ENCODE measurements around the gene SSH2. TPM values are rescaled to one million over a fixed set of nuclear protein-coding genes. Genes with fewer than 3 reads are reported as not detected.
"Not testable (repeated sequence)": the region's sequence is repeated elsewhere in the genome, so short reads cannot be mapped to it uniquely, and the experiment has no call there.

Gene SSH2
- total RNA-seq, 4 donors from 2014 or later: 30.2 to 38.6 (median 35.5) TPM

DNA sequence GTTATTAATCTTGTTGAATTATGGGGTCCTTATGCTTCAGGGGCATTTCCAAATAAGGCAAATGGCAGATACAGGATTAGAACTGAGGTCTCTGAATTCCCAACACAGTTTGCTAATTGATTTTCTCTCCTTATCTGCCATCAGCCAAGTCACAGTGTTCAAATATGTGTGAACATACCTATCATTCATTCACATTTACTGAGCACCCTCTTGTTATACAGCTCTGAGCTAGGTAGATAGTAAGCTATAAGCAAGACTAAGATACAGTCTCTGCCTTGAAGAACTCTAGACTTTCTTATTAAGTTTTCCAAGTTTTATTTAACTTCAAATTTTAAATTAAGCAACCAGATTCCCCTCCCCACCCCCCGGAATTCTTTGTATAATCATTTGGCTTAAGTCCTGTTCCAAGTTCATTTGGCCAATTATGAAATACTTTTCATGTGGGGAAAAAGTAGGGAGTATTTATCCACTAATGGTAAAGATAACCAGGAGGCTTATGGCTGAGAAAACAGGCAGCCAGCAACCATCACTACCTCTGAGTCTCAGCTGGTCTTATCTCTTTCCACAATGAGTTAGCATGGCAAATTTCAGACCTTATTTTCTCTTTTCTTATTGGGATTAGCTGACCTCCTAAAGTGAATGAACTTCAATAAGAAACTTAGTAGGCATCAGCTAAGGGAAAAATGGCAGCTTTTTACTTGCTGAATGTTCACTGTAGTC is 275.9 kb downstream of the SSH2 start:
- H3K27ac ChIP-seq: peak overlapping the region in 1 of 3 donors; percentile 14
- H3K4me3 ChIP-seq (replicated peaks in 1 of 3): no peak overlapping the region
- TF ChIP-seq POLR2A (IDR thresholded peaks at IDR 0.05) (no peak), CTCF (IDR thresholded peaks at IDR 0.05) (no peak)
- H3K9me3 ChIP-seq: no peaks in the 10 kb centered on the region
- no peak for DNase-seq
- H3K27me3 ChIP-seq: no peaks in the 10 kb centered on the region
- H3K4me1 ChIP-seq: peaks cover 10 to 25% of the 10 kb centered on the region in 2 donors
- peaks cover 0 to 7% of the 10 kb centered on the region in 2 donors for H3K36me3 ChIP-seq
- 85 to 89% methylated on average over 1 of the region's 1 CpG for WGBS, 2 donors
- intact Hi-C loops (cut with DNase I): no loop called here

DNA sequence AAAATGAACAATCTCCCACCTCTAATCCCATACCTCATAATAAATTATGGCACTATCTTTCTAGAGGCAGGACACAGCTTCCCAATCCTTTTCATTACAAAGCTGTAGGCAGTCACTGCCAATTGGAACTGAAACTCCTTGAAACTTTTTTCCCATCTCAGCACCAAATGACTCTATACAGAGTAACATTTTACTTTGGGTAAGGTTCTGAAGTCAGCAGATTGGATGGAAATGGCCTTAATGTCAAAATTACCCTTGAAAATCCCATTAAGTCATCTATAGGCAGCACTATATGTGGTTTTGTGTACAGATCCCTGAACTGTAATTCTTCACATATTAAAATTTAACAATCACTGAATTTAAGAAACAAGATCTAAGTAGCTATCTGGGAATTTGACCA is 277.1 kb downstream of the SSH2 start:
- H3K4me3 ChIP-seq (replicated peaks in 1 of 3): no peak overlapping the region
- H3K36me3 ChIP-seq: peaks cover 0 to 7% of the 10 kb centered on the region in 2 donors
- intact Hi-C loops (cut with DNase I): no loop called here
- no peak overlapping the region for H3K27ac ChIP-seq
- H3K27me3 ChIP-seq: no peaks in the 10 kb centered on the region
- H3K4me1 ChIP-seq: peaks cover 10 to 28% of the 10 kb centered on the region in 2 donors
- H3K9me3 ChIP-seq: no peaks in the 10 kb centered on the region
- TF ChIP-seq POLR2A (IDR thresholded peaks at IDR 0.05): no peak
- DNase-seq: no peak

DNA sequence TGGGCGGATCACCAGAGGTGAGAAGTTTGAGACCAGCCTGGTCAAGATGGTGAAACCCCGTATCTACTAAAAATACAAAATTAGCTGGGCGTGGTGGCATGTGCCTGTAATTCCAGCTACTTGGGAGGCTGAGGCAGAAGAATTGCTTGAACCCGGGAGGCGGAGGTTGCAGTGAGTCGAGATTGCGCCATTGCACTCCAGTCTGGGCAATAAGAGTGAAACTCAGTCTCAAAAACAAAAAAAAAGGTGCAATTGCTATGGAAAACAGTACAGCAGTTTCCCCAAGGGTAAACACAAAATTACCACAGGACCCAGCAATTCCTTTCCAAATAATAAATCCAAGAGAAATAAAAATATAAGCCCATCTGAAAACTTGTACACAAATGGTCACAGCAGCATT is 278.1 kb downstream of the SSH2 start:
- H3K9me3 ChIP-seq; intact Hi-C loops (cut with DNase I); DNase-seq; H3K27me3 ChIP-seq; H3K36me3 ChIP-seq; H3K4me3 ChIP-seq (replicated peaks in 1 of 3): not testable (repeated sequence)
- Histone ChIP-seq H3K27ac (peak overlapping the region; percentile 25 to 58 (median 48)), H3K4me1 (peaks cover 10 to 28% of the 10 kb centered on the region in 2 donors)
- 91 to 95% methylated on average over 7 of the region's 7 CpGs for WGBS, 2 donors

DNA sequence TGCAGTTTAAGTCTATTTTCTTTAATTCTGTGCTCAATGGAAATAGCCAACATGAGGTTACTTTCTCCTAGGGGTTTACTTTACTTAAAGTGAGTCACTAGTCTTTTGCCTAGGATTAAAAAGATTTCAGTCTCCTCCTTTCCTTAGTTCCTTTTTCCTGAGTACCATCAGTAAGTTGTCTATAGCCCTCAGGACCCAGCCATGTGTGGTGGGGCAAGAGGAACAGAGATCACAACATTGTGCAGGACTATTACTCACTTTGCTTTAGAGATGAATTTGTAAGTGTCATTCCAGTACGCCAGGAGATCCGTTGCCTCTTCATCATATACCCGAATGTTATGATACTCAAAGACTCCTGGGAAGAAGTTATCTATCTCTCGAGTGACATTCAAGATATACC is 279.6 kb downstream of the SSH2 start:
- H3K9me3 ChIP-seq: no peaks in the 10 kb centered on the region
- WGBS, 2 donors: 35 to 45% methylated on average over 4 of the region's 4 CpGs
- TF ChIP-seq POLR2A (IDR thresholded peaks at IDR 0.05) (no peak), CTCF (IDR thresholded peaks at IDR 0.05) (no peak)
- H3K27me3 ChIP-seq: no peaks in the 10 kb centered on the region
- intact Hi-C loops (cut with DNase I): no loop called here
- peaks cover 18 to 40% of the 10 kb centered on the region in 2 donors for H3K4me1 ChIP-seq
- no peak overlapping the region for H3K4me3 ChIP-seq (replicated peaks in 1 of 3)
- peak; percentile 67 to 75 for DNase-seq
- H3K36me3 ChIP-seq: no peaks in the 10 kb centered on the region
- H3K27ac ChIP-seq: peak overlapping the region; percentile 16 to 58 (median 48)

- Histone ChIP-seq H3K27me3 (no peaks in the 10 kb centered on the region), H3K36me3 (no peaks in the 10 kb centered on the region), H3K4me3 (replicated peaks in 1 of 3) (no peak overlapping the region), H3K27ac (peak overlapping the region; percentile 16 to 58 (median 48)), H3K9me3 (no peaks in the 10 kb centered on the region), H3K4me1 (peaks cover 26 to 50% of the 10 kb centered on the region in 2 donors)
- 92 to 96% methylated on average over 5 of the region's 5 CpGs for WGBS, 2 donors
- no peak for DNase-seq
- intact Hi-C loops (cut with DNase I): no loop called here
- no peak for TF ChIP-seq POLR2A (IDR thresholded peaks at IDR 0.05)
- no peak for TF ChIP-seq CTCF (IDR thresholded peaks at IDR 0.05)
Observed at GRCh38 chr17:29649359-29649758, 280.7 kb downstream of the SSH2 start.

DNA sequence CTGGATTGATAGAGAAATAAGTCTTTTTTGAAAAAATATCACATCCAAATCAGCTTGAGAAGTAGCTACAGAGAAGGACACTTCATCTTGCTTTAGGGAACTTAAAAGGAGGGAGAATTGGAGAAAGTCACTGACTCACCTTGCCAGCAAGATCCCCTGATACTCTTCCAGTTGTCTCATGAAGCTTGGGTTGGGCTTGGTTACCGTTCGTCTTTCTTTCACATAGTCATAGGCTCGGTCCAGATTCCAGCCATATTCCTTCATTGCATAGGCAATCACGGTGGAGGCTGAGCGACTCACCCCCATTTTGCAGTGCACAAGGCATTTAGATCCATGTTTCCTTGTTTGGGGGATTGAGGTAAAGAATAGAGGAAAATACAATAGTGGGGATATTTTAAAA is 282.0 kb downstream of the SSH2 start:
- Histone ChIP-seq H3K4me3 (replicated peaks in 1 of 3) (no peak overlapping the region), H3K9me3 (no peaks in the 10 kb centered on the region), H3K36me3 (no peaks in the 10 kb centered on the region), H3K27ac (no peak overlapping the region), H3K27me3 (no peaks in the 10 kb centered on the region), H3K4me1 (peaks cover 38 to 63% of the 10 kb centered on the region in 2 donors)
- TF ChIP-seq POLR2A (IDR thresholded peaks at IDR 0.05): no peak
- TF ChIP-seq CTCF (IDR thresholded peaks at IDR 0.05): no peak
- intact Hi-C loops (cut with DNase I): no loop called here
- WGBS, 2 donors: 89 to 95% methylated on average over 5 of the region's 5 CpGs
- DNase-seq: no peak

Measured in thyroid gland (tissue), 4 donors.